ENCODE measurements around the gene CYCS.

The CYCS gene

DNA sequence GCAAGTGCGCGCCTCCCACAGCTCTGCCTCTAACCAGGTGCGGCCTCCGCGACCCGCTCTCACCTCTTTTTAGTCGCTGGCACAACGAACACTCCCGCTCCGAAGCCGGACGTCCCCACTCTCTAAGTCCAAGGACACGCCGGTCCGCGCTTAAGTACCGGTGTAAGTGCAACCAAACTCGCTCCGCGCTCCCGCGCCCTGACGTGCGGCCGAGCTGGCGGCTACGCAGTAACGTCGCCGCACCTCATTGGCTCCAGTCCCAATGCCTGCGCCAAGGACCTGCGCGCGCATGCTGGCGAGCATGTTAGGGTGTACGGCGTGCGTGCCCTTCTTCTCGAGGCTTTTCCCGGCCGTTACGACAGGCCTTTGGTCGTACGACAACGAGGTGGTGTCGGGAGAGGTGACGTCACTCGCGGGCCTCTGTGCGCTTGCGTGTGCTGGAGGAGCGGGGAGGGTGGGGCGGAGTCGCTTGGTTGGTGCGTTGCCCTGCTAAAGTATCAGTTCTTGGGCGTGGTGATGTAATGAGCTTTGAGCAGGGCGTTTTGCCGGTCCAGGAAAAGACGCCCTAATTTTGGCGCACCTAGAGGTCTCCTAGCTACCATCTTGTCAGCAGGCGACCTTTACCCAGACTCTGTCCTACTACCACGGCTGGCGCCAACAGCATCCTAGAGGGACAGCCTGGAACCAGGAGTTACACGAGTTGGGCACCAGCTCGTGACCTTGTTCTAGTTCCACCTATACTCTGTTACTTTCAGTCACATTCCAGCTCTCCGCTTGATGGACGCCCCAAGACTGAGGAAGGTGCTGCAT lies at the start of gene CYCS:
TSS of gene CYCS (minus strand) at position 124 of the 810 bp plus-strand sequence. CDS start 1,141 bp downstream, outside the sequence.
- peak; percentile 100 for DNase-seq

DNA sequence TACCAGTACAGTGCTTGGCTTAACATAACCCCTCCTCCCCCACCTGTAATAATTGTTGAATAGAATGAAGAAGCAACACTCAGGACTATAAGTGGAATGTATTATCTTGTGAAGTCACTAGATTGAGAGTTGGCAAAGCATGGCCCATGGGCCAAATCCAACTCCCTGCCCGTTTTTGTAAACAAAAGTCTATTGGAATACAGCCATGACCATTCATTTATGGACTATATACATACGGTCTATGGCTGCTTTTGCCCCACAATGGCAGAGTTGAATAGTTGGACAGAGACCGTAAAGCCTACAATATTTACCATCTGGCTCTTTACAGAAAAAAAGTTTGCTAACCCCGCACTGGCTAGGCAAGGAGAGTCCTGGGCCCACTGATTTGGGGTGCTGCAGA lies 48.1 kb upstream of the CYCS start:
- DNase-seq = no peak

DNA sequence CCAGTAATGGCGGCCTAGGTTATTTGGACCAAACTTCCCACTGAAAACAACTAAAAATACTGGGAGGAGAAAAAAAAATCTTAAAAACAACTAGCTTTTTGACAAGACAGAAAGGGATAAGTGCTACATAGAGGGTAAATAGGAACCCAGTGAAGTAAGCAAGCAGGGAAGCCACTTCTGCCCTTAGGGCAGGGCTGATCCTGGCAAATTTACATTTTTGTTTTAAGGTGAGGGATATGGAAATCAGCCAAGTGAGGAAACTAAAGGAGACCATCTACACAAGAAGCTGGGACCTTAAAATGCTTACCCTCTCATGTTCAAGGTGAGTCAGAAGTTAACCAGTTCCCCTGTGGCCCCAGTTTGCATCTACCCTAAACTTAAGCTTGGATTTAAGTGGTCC lies 46.5 kb upstream of the CYCS start:
- DNase-seq = no peak

DNA sequence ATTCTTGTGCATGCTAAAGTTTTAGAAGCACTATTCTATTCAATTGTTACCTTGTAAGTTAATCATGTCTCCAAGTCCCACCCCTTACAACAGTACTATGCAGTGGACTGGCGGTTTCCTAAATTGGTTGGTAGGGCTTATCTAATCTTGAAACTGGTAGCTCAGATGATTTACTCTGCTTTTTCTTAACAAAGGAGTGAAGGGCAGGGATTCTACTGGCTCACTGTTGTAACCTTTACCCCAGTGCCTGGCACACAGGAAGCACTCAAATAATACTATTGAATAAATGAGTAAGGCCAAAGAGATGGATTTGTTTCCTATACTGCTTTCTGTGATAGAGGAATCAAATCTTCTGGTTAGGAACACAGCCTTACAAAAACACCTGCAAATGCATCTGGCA lies 46.0 kb upstream of the CYCS start:
- DNase-seq = no peak

DNA sequence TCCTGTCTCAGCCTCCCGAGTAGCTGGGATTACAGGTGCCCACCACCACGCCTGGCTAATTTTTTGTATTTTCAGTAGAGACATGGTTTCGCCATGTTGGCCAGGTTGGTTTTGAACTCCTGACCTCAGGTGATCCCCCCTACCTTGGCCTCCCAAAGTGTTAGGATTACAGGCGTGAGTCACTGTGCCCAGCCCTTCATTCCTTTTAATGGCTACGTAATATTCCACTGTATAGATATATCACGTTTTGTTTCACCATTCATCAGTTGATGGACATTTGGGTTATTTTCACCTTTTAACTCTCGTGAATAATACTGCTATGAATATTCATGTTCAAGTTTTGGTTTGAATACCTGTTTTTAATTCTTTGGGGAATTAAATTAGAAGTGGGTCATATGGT lies 44.6 kb upstream of the CYCS start:
- no peak for DNase-seq

DNA sequence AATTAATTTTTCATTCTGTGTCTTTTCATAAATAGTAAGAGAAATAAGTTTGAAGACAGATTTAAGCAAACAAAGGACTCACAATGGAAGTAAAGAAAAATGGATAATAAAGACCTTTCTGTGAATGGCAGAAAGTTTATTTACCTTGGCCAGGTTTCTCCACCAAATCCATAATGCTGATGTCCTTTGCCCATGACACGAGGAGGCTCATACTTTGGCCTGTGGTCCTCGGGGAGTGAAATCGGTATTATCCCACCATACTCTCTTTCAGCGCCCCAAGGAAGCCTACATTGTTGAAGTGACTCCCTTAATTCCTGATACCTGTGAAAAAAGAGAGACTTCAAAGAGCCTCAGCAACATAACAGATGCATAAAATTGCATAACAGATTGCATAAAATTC lies 43.1 kb upstream of the CYCS start:
- no peak for DNase-seq

DNA sequence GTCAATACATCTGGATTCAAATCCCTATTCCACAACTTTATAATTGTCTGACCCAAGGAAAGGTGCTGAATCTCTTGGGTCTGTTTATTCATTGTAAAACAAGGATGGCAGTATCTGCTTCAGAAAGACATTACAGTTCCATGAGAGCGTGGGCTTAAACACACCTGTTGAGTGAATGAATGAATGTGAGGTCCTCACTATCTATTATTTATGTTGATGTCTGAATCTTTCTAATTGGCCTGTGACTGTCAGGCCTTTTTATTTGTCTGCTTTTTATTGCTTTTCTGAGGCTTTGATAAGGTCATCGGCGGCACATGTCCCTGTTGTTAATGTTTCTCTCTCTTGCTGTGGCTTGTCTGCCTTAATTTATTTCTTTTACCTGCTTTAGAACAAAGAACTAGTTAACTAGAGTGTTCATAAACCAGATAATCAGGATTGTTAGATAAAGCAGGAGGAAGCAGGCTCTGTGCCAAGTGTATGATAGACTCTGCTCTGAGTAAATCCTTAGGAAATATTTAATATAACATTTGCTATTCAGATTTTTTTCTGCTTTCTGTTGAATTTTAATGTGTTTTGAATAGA lies 42.3 kb upstream of the CYCS start:
- no peak for DNase-seq

DNA sequence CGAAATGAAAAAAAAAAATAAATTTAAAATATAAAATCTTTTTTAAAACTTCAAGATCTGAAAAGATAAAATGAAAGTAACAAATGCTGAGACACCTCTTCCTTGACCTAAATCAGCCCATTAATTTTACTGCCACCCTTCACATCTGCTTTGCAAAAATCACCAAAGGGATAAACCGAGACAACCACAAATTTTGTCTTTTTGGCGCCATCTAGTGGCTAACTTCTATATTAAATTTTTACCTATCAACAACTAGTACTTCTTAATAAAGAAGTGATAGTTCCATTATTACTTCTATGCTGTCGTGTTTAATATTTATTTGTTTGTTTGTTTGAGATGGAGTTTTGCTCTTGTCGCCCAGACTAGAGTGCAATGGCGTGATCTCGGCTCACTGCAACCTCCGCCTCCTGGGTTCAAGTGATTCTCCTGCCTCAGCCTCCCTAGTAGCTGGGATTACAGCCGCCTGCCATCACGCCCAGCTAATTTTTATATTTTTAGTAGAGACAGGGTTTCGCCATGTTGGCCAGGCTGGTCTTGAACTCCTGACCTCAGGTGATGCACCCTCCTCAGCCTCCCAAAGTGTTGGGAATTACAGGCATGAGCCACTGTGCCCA lies 35.0 kb upstream of the CYCS start:
- peak; percentile 76 for DNase-seq

DNA sequence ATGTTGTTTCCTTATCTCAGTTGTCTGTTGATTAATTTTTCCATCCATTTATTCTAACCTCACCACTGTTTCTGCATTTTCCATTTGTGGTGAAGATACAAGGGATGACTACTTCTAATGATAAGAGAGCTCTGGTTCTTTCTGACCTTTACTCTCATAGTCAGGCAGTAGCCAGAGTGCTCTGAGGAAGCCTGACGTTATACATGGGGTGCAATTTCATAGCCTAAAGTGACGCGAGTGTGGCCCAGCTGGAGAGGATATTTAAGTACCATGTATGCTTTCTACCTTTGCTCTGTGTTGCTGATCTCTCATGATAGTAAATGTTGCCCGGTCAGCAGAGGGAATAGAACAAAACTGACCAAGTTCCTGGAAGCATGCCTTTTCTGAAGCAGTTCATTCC lies 33.9 kb upstream of the CYCS start:
- no peak for DNase-seq

DNA sequence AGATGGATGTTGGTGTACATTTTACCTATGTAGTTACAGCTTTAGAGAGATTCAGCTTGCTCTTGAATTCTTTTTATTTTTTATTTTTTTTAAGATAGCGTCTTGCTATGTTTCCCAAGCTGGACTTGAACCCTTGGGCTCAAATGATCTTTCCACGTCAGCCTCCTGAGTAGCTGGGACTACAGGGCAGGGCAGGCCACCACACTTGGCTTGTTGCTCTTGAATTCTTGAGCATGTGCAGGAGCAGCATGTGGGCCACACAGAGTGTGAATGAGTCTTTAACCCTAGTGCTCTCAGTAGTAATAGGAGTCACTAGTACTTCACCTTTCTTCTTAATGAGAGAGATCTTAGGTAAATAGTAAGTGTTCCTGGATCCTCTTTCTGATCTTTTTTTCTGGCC lies 26.7 kb upstream of the CYCS start:
- DNase-seq = no peak

DNA sequence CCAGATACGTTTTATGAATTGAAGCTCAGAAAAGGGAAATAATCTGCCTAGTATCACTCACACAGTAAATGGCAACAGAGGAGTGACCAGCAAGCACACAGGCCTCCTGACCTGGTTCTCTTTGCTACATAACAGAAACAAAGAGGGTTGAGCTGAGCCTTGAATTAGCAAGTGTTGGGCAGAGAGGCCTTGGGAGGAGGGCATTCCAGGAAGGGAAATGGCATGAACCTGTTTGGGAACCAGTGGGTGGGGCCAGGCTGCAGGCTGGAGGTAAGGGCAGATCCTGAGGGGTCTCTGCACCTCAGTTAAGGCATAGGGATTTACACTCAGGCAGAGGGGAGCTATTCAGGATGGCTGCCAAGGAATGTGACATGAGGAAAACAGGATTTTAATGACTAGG lies 24.8 kb upstream of the CYCS start:
- DNase-seq = no peak

DNA sequence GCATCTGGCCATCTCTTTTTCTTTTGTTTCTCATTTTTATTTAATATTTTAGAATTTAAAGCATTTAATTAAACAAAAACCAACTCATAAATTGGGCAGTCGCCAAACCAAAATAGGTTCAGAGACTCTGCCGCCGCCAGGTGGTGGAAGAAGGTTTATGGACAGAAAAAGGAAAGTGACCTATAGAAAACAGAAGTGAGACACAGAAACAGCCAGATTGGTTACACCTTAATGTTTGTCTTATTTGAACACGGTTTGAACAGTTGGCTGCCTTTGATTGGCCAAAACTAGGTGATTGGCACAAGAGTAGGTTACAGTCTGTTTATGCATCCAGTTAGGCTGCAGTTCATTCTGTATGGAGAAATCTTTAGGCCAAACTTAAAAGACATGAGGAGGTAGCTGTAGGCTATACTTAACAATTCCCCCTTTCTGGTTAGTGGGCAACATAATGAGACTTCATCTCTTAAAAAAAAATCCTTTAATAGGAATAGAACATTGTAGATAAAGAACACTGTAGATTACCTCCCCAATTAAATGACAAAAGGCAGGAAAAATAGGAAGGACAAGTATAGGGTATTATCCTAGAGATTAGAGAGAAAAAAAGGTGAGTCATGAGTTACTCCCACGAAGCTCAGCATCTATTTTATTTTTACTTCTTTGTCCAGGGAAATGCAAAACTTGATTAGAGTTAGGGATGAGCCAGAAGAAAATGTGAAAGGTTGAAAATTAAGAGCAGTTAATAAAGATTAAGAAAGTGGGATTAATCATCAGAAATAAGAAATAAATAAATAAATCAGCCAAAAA lies 23.9 kb upstream of the CYCS start:
- no peak for DNase-seq

DNA sequence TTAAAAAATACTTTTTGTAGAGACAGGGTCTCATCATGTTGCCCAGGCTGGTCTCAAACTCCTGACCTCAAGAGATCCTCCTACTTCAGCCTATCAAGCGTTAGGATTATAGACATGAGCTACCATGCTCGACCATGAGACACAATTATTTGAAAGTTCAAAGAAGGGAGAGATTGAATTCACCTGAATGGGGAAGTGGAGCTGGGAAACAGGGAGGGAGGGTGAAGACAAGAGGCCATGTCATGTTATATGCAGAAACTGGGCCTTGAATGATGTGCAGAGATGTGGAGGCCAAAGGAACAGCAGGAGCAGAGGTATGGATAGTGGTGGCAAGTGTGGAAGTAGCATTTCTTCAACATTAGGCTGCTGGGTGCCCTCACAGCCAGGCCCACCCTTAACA lies 18.7 kb upstream of the CYCS start:
- no peak for DNase-seq

DNA sequence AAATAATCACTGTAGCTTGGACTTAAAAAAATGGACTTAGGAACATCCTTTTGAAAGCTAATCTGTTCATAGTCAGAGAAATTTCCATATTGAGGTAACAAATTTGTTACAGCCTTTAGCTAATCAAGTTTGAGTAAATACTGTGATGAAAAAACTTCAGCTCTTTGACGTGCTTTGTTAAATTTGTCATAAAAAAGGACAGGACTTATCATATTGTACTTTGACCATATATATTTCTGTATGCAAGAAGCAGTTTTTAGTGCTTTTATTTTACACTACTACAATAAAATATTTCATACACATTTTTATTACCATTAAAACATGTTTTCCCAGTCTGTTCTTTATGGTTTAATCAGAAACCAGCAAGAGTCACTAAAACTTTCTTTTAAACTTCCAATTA lies 14.5 kb upstream of the CYCS start:
- DNase-seq = no peak

DNA sequence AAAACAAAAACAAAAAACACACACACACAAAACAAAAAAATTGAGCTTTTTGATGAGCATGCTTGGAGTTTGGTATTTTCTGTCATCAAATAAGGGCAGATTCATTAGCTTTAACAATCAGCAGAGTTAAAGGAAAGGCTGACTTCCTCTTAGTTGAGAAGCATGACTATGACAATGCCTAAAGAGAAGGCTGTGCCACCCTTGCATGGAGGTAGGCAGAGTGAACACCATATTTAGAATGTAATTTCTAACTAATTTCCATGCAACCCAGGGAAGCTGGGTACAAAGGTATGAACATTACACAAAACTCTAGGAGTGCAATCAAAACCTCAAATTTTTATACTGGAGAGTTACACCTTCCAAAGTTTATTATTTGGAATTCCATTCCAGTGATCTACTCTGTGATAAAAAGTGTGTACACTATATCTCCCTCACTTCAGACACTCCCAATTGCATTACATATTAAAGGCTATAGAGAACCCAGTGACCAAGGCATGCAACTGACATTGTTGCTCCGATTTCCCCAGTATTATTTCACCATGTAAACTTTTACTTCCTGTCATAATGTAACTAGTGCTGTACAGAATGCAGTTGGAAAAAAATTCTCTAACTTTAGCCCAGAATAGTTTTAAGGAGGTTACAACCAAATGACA lies 9.4 kb upstream of the CYCS start:
- peak; percentile 38 for DNase-seq

DNA sequence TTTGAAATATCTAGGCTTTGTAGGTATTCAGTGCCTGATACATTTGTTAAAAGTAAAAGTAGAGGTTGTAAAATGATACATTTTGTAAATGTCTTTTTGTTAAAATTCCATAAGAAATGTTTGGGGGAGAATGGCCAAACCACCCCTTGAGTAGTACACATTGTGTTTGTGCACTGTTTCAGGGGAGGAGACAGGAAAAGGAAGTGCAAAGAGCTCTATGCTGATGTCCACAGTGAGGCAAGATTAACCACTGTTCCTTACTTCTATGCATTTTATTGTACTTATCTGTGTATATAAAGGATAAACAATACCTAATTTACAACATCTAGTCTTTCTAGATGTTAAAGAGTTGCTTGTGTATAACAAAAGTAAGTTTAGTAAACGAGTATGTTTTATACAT lies 7.4 kb upstream of the CYCS start:
- DNase-seq = no peak

DNA sequence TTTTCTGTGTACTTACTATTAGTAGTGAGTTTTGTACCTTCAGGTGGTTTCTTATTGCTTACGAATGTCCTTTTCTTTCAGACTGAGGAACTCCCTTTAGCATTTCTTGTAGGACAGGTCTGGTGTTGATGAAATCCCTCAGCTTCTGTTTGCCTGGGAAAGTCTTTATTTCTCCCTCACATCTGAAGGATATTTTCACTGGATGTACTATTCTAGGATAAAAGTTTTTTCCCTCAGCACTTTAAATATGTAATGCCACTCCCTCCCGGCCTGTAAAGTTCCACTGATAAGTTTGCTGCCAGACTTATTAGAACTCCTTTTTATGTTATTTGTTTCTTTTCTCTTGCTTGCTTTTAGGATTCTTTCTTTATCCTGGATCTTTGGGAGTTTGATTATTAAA lies 1.7 kb upstream of the CYCS start:
- DNase-seq = no peak

DNA sequence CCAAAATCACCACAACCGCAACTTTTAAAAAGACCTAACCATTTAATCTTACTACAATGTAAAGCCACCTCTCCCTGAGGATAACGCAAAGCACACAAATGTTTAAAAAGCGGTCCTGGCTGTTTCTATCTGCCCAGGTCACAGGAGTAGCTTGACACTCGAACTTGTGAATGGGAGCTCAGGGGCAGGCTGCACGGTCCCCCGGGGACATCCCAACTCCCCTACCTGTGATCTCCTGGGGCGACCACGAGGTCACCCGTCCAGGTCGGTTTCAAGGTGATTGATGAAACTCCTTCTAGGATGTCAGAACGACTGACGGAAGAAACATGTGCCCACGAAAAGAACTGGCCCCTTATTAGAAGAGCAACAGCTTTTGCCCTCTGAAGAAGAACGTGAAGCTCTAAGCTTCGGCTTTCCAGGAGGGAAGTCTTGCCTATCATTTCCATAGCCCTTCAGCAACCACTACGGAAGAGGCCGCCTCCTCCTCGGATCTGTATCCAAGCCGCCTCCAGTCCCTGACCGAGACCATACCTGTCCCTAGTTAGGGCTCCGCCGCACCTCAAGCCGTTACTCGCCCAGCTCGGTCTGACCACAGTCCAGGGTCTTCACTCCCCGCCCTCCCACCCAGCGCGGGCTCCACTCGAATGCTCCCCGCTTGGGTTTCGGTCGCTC lies 459 bp downstream of the CYCS start:
- peak; percentile 28 for DNase-seq

DNA sequence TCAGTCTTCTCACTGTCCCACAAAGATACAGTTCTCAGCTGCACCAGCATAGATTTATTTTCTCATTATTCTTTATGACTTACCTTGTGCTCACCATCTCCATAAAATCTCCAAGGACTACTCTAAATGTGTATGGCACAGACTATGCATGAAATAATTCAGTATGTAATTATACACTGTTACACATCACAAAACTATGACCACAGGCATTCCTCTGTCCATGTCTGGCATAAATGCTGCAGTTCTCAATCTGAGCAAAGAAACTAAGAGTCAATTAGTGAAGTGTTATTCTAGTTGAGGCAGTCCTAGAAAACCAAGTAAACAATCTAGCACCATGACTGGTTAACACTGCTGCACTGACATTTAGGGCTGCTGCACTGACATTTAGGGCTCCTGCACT lies 2.7 kb downstream of the CYCS start:
- no peak for DNase-seq

DNA sequence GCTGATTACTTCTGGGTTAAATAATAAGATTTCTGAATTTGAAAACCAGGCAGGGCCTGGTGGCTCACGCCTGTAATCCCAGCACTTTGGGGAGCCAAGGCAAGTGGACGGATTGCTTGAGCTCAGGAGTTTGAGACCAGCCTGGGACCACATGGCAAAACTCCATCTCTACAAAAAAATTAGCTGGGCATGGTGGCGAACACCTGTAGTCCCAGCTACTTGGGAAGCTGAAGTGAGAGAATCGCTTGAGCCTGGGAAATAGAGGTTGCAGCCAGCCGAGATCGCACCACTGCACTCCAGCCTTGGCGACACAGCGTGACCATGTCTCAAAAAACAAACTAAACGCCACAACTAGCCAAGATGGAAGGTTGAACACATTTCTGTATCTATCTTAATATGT lies 3.5 kb downstream of the CYCS start:
- DNase-seq = no peak

DNA sequence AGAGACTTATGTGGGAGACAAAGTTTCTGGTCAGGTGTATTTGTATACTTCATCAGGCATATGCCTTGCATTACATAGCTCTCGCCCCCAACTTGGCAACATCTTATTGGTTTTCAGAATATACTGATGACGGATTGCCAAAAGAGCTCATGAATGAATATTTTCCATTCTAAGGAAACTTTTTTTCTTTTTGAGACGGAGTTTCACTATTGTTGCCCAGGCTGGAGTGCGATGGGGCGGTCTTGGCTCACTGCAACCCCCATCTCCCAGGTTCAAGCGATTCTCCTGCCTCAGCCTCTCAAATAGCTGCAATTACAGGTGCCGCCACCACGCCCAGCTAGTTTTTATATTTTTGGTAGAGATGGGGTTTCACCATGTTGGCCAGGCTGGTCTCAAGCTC lies 6.0 kb downstream of the CYCS start:
- no peak for DNase-seq

DNA sequence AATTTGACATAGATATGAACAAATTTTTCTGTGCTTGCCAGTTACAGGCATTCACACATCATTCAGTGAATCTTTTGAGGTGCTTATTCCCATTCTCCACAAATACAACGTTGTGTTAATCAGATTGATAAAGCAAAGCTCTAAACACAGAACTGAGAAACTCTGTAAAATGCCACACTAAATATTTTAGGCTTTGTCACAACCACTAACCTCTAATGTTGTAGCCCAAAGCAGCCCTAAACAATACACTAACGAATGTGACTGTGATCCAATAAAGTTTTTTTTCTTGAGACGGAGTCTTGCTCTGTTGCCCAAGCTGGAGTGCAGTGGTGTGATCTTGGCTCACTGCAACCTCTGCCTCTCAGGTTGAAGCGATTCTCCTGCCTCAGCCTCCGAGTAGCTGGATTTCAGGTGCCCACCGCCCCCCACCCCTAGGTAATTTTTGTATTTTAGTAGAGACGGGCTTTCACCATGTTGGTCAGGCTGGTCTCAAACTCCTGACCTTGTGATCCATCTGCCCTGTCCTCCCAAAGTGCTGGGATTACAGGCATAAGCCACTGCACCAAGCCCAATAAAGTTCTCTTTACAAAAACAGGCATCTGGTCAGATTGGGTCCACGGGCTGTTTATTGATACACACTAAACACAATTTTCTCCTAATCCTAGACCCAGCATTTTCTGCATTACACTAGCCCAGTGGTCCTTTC lies 6.9 kb downstream of the CYCS start:
- DNase-seq = no peak
